LHCN-M2 (cell line): ENCODE measurements around the gene RNF225. TPM values are rescaled to one million over a fixed set of nuclear protein-coding genes. Genes with fewer than 3 reads are reported as not detected.
"Not testable (repeated sequence)": the region's sequence is repeated elsewhere in the genome, so short reads cannot be mapped to it uniquely, and the experiment has no call there.

ENCODE experiments used
- DNase-seq: peaks from one replicate; pipeline ENCODE4 v3.0.0-alpha.2; 2012; ENCODE audit warnings: low read depth
- polyA plus RNA-seq: library from polyadenylated mRNA; unstranded; fragments of >200 nt; gene quantifications from one replicate; pipeline ENCODE4 v1.2.1, GENCODE V29; 2012; ENCODE audit warnings: missing spikeins
- total RNA-seq: library from RNA; depleted of rRNA; stranded (reverse); fragments of >200 nt; gene quantifications from 2 replicates; pipeline ENCODE4 v1.2.3, GENCODE V29; 2014; rRNA removed

RNF225 gene
- 0.29 TPM in 1 of 2 replicates, not detected in the other for total RNA-seq
- not detected for polyA plus RNA-seq

GRCh38 chr19:58395220-58395978, at the start of gene RNF225:
Gene RNF225, plus strand, starts transcription at chr19:58395656. Its CDS starts 434 bp downstream, at chr19:58396090.
- DNase-seq, result no peak

- DNase-seq, result peak; percentile 63
Observed at GRCh38 chr19:58346961-58347929, 48.2 kb upstream of the RNF225 start.

- not testable (repeated sequence) for DNase-seq
Observed at GRCh38 chr19:58348080-58348479, 47.4 kb upstream of the RNF225 start.

GRCh38 chr19:58349590-58349989, 45.9 kb upstream of the RNF225 start:
- DNase-seq, result no peak

- DNase-seq, result no peak
Observed at GRCh38 chr19:58350001-58350861, 45.2 kb upstream of the RNF225 start.

GRCh38 chr19:58350871-58351557, 44.4 kb upstream of the RNF225 start:
- DNase-seq, result no peak

- no peak for DNase-seq
Observed at GRCh38 chr19:58351558-58351878, 43.9 kb upstream of the RNF225 start.

GRCh38 chr19:58351990-58352755, 43.3 kb upstream of the RNF225 start:
- no peak for DNase-seq

- DNase-seq, result no peak
Observed at GRCh38 chr19:58352760-58353671, 42.4 kb upstream of the RNF225 start, which contains the start of gene A1BG. Gene A1BG, minus strand, starts transcription at chr19:58353492. Its CDS starts 55 bp downstream, at chr19:58353437.

GRCh38 chr19:58353717-58354477, 41.6 kb upstream of the RNF225 start:
- no peak for DNase-seq

- DNase-seq, result no peak
Observed at GRCh38 chr19:58354478-58355030, 40.9 kb upstream of the RNF225 start.

GRCh38 chr19:58355215-58355796, 40.1 kb upstream of the RNF225 start:
- DNase-seq, result no peak

- DNase-seq, result peak; percentile 29
Observed at GRCh38 chr19:58355908-58356765, 39.3 kb upstream of the RNF225 start.

GRCh38 chr19:58356766-58357480, 38.5 kb upstream of the RNF225 start:
- DNase-seq, result no peak

GRCh38 chr19:58357481-58358145, 37.8 kb upstream of the RNF225 start:
- no peak for DNase-seq
